PC-3 (cell line): Measurements from ENCODE around the gene MGAT3. TPM values are rescaled to one million over a fixed set of nuclear protein-coding genes. Genes with fewer than 3 reads are reported as not detected.

Experiments used
- ATAC-seq: fragments of 200-7000 bp; cut with Tn5 transposase; 2 replicates; pipeline ENCODE4 v1.9.1; 2020; ENCODE audit warnings: mild to moderate bottlenecking, moderate library complexity
- BruUV-seq: library from RNA; stranded (reverse); fragments of 400-500 nt; replicated peaks from 2 replicates; lab custom pipeline; 2021; lab: Mats Ljungman, UMichigan
- CTCF ChIA-PET: fragments of 300-600 bp; sonication (Branson Sonifier 250); formaldehyde crosslinking; loops from one replicate; lab custom pipeline; 2022; ENCODE audit warnings: antibody characterized with exemption; lab: Charles Lee
- POLR2A ChIA-PET: fragments of 300-600 bp; sonication (Branson Sonifier 250); formaldehyde crosslinking; loops from one replicate; lab custom pipeline; 2022; ENCODE audit warnings: antibody characterized with exemption; ENCODE audit not compliant: unreplicated experiment; lab: Charles Lee
- DNase-seq: peaks from one replicate; pipeline ENCODE4 v3.0.0-alpha.2; 2015
- H2AFZ ChIP-seq: fragments of 300-600 bp; sonication (generic); 2 replicates; pipeline ENCODE4 v1.6.0; 2016; ENCODE audit warnings: antibody characterized with exemption, low read length
- H3F3A ChIP-seq: fragments of 300-600 bp; sonication (generic); one replicate; pipeline ENCODE4 v1.6.0; 2017; ENCODE audit warnings: antibody characterized with exemption, low read length, control low read depth, mild to moderate bottlenecking; ENCODE audit not compliant: unreplicated experiment
- H3K27ac ChIP-seq: fragments of 300-600 bp; sonication (generic); 2 replicates; pipeline ENCODE4 v1.5.1; 2016; ENCODE audit warnings: mild to moderate bottlenecking, low read length
- H3K27me3 ChIP-seq: fragments of 300-600 bp; sonication (generic); 2 replicates; pipeline ENCODE4 v1.6.1; 2016; ENCODE audit warnings: low read length, mixed read lengths
- H3K36me3 ChIP-seq: fragments of 300-600 bp; sonication (generic); 2 replicates; pipeline ENCODE4 v1.6.1; 2016; ENCODE audit warnings: low read depth, mixed run types, low read length, mixed read lengths
- H3K4me1 ChIP-seq: fragments of 300-600 bp; sonication (generic); 2 replicates; pipeline ENCODE4 v1.5.1; 2016; ENCODE audit warnings: low read length; ENCODE audit not compliant: insufficient read depth
- H3K4me2 ChIP-seq: fragments of 300-600 bp; sonication (generic); 2 replicates; pipeline ENCODE4 v1.6.0; 2016; ENCODE audit warnings: low read length
- H3K4me3 ChIP-seq: fragments of 300-600 bp; sonication (generic); 2 replicates; pipeline ENCODE4 v1.5.1; 2016; ENCODE audit warnings: mild to moderate bottlenecking, low read length, mixed read lengths
- H3K79me2 ChIP-seq: fragments of 300-600 bp; sonication (generic); 2 replicates; pipeline ENCODE4 v1.6.1; 2017; ENCODE audit warnings: low read length, mixed read lengths
- H3K9ac ChIP-seq: fragments of 300-600 bp; sonication (generic); 2 replicates; pipeline ENCODE4 v1.6.0; 2016; ENCODE audit warnings: mild to moderate bottlenecking, low read length
- H3K9me2 ChIP-seq: fragments of 300-600 bp; sonication (generic); replicated peaks from 2 replicates; pipeline ENCODE4 v1.6.1; 2016; ENCODE audit warnings: mixed run types, low read length, mixed read lengths
- H3K9me3 ChIP-seq: fragments of 300-600 bp; sonication (generic); 2 replicates; pipeline ENCODE4 v1.6.1; 2016; ENCODE audit warnings: low read length, mixed read lengths
- H4K20me1 ChIP-seq: fragments of 300-600 bp; sonication (generic); 2 replicates; pipeline ENCODE4 v1.6.1; 2016; ENCODE audit warnings: low read length, mixed read lengths
- EZH2 ChIP-seq: fragments of 300-600 bp; sonication (generic); IDR thresholded peaks from one replicate; pipeline ENCODE4 v1.6.1; 2017; ENCODE audit warnings: antibody characterized with exemption, mild to moderate bottlenecking, low read length; ENCODE audit not compliant: unreplicated experiment
- EZH2phosphoT487 ChIP-seq: fragments of 300-600 bp; sonication (generic); IDR thresholded peaks from 2 replicates; pipeline ENCODE4 v1.6.1; 2018; ENCODE audit warnings: mild to moderate bottlenecking, antibody characterized with exemption, low read length, borderline replicate concordance
- intact Hi-C: fragments of 100-400 bp; cut with micrococcal nuclease; formaldehyde crosslinking; loops from 2 replicates; pipeline ENCODE4 v1.9.0; 2023
- total RNA-seq: library from RNA; depleted of rRNA; stranded (reverse); fragments of >200 nt; gene quantifications from 2 replicates; pipeline ENCODE4 v1.2.3, GENCODE V29; 2014
- TF ChIP-seq, protein P1 (sequence below): fragments of 300-600 bp; sonication (generic); conservative IDR thresholded peaks from 2 replicates; pipeline ENCODE4 v1.5.1; 2017; ENCODE audit warnings: antibody characterized with exemption, low read depth, mild to moderate bottlenecking, low read length

The MGAT3 gene
- total RNA-seq, 1 experiment from 2014 or later = not detected

DNA sequence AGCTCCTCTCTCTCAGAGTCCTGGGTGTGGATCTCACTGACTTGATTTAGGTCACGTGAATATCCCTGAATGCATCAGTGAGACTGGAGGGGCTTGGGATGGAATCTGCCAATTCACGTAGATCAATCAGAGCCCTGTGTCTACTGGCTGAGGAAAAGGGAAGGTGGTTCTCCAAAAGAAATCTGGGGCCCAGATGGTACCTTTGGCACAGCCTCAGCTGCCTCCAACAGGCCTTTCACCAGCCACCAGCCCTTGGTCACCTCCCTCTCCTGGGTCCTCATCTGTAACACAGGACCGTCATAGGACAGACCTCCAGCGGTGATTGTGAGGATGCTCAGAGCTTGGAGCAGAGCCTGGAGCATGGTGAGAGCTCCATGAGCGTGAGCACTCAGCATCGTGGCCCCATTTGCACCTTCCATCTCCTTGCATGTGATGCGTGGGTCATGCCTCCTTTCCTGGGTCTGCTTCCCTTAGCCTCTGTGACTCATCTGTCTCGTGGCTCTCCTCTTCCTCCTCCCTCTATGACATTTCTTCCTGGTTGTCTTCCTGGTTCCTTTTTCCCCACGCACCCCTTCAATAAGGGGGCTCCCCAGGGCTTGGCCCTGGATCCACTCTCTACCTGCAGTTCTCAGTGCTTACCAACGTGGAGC is 37.8 kb downstream of the MGAT3 start:
- Histone ChIP-seq H3K9ac (no peak overlapping the region), H3F3A (no peaks in the 10 kb centered on the region), H3K79me2 (no peaks in the 10 kb centered on the region), H3K27ac (peak overlapping the region; percentile 27), H3K27me3 (no peaks in the 10 kb centered on the region), H3K4me3 (no peak overlapping the region), H3K4me2 (0 out of 2 replicates have a peak overlapping the region, but pooled peaks have one; percentile 19), H2AFZ (no peak overlapping the region), H4K20me1 (no peaks in the 10 kb centered on the region), H3K36me3 (no peaks in the 10 kb centered on the region), H3K4me1 (peaks cover 14% of the 10 kb centered on the region), H3K9me2 (no peaks in the 10 kb centered on the region), H3K9me3 (no peaks in the 10 kb centered on the region)
- TF ChIP-seq EZH2 = no peak
- TF ChIP-seq, protein P1, sequence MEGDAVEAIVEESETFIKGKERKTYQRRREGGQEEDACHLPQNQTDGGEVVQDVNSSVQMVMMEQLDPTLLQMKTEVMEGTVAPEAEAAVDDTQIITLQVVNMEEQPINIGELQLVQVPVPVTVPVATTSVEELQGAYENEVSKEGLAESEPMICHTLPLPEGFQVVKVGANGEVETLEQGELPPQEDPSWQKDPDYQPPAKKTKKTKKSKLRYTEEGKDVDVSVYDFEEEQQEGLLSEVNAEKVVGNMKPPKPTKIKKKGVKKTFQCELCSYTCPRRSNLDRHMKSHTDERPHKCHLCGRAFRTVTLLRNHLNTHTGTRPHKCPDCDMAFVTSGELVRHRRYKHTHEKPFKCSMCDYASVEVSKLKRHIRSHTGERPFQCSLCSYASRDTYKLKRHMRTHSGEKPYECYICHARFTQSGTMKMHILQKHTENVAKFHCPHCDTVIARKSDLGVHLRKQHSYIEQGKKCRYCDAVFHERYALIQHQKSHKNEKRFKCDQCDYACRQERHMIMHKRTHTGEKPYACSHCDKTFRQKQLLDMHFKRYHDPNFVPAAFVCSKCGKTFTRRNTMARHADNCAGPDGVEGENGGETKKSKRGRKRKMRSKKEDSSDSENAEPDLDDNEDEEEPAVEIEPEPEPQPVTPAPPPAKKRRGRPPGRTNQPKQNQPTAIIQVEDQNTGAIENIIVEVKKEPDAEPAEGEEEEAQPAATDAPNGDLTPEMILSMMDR = no peak
- TF ChIP-seq EZH2phosphoT487 = no peak
- POLR2A ChIA-PET = no interaction called here
- CTCF ChIA-PET = interaction anchor here (1.2 kb wide), 1 partner anchor 26 kb away, joined by 3 read pairs; the partner anchor contains the start of gene ATF4
- intact Hi-C loops = loop anchor here (5.0 to 10.0 kb wide), 2 partner anchors 38 to 60 kb away; partner anchors contain the start of gene RPS19BP1
- ATAC-seq (no peak), DNase-seq (no peak)
- no TSS peak for BruUV-seq

DNA sequence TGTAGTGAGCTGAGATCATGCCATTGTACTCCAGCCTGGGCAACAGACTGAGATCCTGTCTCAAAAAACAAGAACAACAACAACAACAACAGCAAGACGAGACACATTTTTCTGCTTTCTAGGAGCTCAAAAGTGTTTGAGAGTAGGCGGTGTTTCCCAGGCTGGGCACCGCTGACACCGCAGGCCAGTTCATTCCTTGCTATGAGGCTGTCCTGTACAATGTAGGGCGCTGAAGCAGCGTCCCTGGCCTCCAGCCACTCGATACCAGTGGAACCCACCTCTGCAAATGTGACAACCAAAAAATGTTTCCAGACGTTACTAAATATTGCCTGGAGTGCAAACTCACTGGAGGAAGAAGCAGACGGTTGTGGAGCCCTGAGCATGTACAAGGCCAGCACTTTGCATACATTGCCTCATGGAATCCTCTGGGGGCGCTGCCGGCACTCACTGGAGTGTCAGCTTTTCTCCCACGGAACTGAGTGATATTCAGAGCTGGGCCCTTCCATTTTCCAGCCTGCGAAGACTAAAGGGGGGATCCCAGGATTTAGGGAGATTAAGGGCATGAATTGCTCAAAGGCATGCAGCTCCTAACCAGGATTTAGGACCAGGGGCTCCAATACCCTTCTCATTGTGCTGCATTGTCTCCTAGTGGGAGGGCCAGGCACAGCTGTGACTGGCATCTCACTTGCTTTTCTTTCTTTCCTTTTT is 39.5 kb downstream of the MGAT3 start:
- Histone ChIP-seq H3K4me3 (no peak overlapping the region), H3K36me3 (no peaks in the 10 kb centered on the region), H2AFZ (no peak overlapping the region), H3K4me1 (peaks cover 16% of the 10 kb centered on the region), H3K9me2 (no peaks in the 10 kb centered on the region), H3K9me3 (no peaks in the 10 kb centered on the region), H3F3A (no peaks in the 10 kb centered on the region), H3K27ac (no peak overlapping the region), H3K27me3 (no peaks in the 10 kb centered on the region), H3K4me2 (no peak overlapping the region), H3K79me2 (no peaks in the 10 kb centered on the region), H3K9ac (no peak overlapping the region), H4K20me1 (no peaks in the 10 kb centered on the region)
- CTCF ChIA-PET = interaction anchor here (0.6 to 1.2 kb wide), 6 partner anchors 21 to 540 kb away, joined by 3 to 8 read pairs (median 4); partner anchors contain the start of gene TAB1
- BruUV-seq = no TSS peak
- POLR2A ChIA-PET = no interaction called here
- intact Hi-C loops = loop anchor here (5.0 to 10.0 kb wide), 2 partner anchors 36 to 61 kb away; partner anchors contain the start of gene RPS19BP1
- TF ChIP-seq, protein P1 = peak; percentile 75
- TF ChIP-seq EZH2 = no peak
- DNase-seq = peak; percentile 51
- peak; percentile 87 for ATAC-seq

DNA sequence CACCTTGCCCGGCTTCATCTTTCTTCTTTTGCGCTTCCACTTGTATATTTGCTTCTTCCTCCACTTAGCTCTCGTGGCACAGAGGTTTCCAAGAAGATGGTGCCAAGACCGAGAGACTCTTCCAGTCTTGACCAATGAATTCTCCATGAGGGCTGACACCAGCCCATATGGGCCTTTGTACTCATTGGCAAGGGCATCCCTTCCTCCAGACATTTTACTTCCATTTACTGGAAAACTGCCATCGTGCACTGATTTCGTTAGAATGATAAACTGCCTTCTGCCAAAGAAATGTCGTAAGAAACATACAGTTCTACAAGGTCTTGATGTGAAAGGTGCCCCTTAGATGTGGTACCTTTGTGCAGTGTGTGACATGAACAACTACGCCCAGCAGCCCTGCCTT is 40.6 kb downstream of the MGAT3 start:
- no peaks in the 10 kb centered on the region for H3K9me2 ChIP-seq
- peaks cover 3% of the 10 kb centered on the region for H3K79me2 ChIP-seq
- no peaks in the 10 kb centered on the region for H3F3A ChIP-seq
- H3K4me2 ChIP-seq = no peak overlapping the region
- no TSS peak for BruUV-seq
- ChIA-PET POLR2A (no interaction called here), CTCF (no interaction called here)
- DNase-seq = no peak
- H3K27me3 ChIP-seq = no peaks in the 10 kb centered on the region
- no peaks in the 10 kb centered on the region for H4K20me1 ChIP-seq
- H3K27ac ChIP-seq = no peak overlapping the region
- TF ChIP-seq EZH2phosphoT487 (no peak), EZH2 (no peak)
- TF ChIP-seq, protein P1 = no peak
- no peak overlapping the region for H3K4me3 ChIP-seq
- no peaks in the 10 kb centered on the region for H3K36me3 ChIP-seq
- H3K4me1 ChIP-seq = peaks cover 23% of the 10 kb centered on the region
- no peaks in the 10 kb centered on the region for H3K9me3 ChIP-seq
- no peak overlapping the region for H2AFZ ChIP-seq
- intact Hi-C loops = loop anchor here (5.0 to 10.0 kb wide), 2 partner anchors 35 to 63 kb away; partner anchors contain the start of gene RPS19BP1
- no peak for ATAC-seq
- no peak overlapping the region for H3K9ac ChIP-seq
